Pancreas (tissue), 10 donors: ENCODE measurements around the gene C2. TPM values are rescaled to one million over a fixed set of nuclear protein-coding genes. Genes with fewer than 3 reads are reported as not detected.
A peak's percentile ranks its signal among the peaks of the same experiment; 100 is the strongest.
"Not testable (repeated sequence)": the region's sequence is repeated elsewhere in the genome, so short reads cannot be mapped to it uniquely, and the experiment has no call there.

Source experiments
- ATAC-seq, 4 donors: fragments of 200-7000 bp; cut with Tn5 transposase; one replicate each; pipeline versions ENCODE4 v1.8.0 to v1.9.1; 2020; ENCODE audit warnings: mild to moderate bottlenecking in 4 of 4, moderate library complexity in 4 of 4
- DNase-seq, 6 donors: peaks; one replicate each; pipeline ENCODE4 v3.0.0-alpha.2; 2020
- FAIRE-seq: peaks from 2 replicates; lab custom pipeline; 2012; peaks lifted over from hg19 to GRCh38; lab: Jason Lieb, UNC
- H3K27ac ChIP-seq, 4 donors: fragments of 200-600 bp; sonication (generic); 1 replicate in 3 of 4; 2 replicates in 1 of 4; pipeline versions ENCODE4 v1.5.0 to v1.8.0; 2020
- H3K27me3 ChIP-seq, 4 donors: fragments of 200-600 bp; one replicate each; pipeline ENCODE4 v1.8.0; 2021
- H3K36me3 ChIP-seq, 3 donors: fragments of 200-600 bp; sonication (generic) in 1 of 3; one replicate each; pipeline versions ENCODE4 v1.5.0 to v1.8.0; 2020 to 2021
- H3K4me1 ChIP-seq, 3 donors: fragments of 200-600 bp; one replicate each; pipeline ENCODE4 v1.8.0; 2021
- H3K4me3 ChIP-seq, 4 donors: fragments of 200-600 bp; sonication (generic) in 2 of 4; one replicate each; pipeline versions ENCODE4 v1.5.0 to v1.8.0; 2020 to 2021
- H3K9me3 ChIP-seq, 4 donors: fragments of 200-600 bp; one replicate each; pipeline ENCODE4 v1.8.0; 2021
- CTCF ChIP-seq, 4 donors: fragments of 200-600 bp; sonication (generic) in 3 of 4; IDR thresholded peaks; one replicate each; pipeline versions ENCODE4 v1.5.0 to v1.8.0; 2021; ENCODE audit warnings: antibody characterized with exemption in 4 of 4
- WGBS, 2 donors: extraction: QIAGEN DNeasy Blood & Tissue Kit; methylation state at CpG; one replicate each; pipeline ENCODE4 v1.1.7; 2013; 5-methylcytosine and 5-hydroxymethylcytosine counted together
- intact Hi-C, 3 donors: fragments of 100-400 bp; cut with DNase I; formaldehyde crosslinking; loops; one replicate each; pipeline versions ENCODE4 v1.11.1 to v1.14.2; 2022
- polyA plus RNA-seq, 2 donors: library from polyadenylated mRNA; stranded (reverse); fragments of 200-250 nt; gene quantifications; one replicate each; pipeline ENCODE4 v1.2.3, GENCODE V29; 2013
- total RNA-seq, 6 donors: library from RNA; stranded (reverse); fragmentation: NEBNext Ultra II Directional in 4 of 6; extraction: Animal tissue kit (Norgen Biotek cat#: 25700) in 4 of 6; gene quantifications; one replicate each; pipeline versions ENCODE4 v1.2.1 to v1.2.4, GENCODE V29; 2021 to 2023
- donor health status: healthy with polysubstance abuse.
- donor health status: DM: no; HTN: no; CAD: no; lungs with moderate emphysema.
- donor health status: DM: no; HTN: no; CAD: no.
- donor health status: control.
- donor health status: control.
- donor health status: Bipolar disorder and iron deficiency.
- donor health status: DM: yes; HTN: yes; CAD: no.
- donor health status: DM: no; HTN: no; CAD: no.
- donor health status: DM: no; HTN: no; CAD: no.
- donor health status: DM: yes; HTN: yes; CAD: no.

Gene C2
- total and polyA plus RNA-seq, 8 donors: 0.63 to 14.0 (median 2.2) TPM

GRCh38 chr6:31905041-31905440 lies 22.5 kb upstream of the C2 start:
- Histone ChIP-seq H3K4me3 (no peak overlapping the region), H3K36me3 (no peaks in the 10 kb centered on the region), H3K4me1 (peaks cover 0 to 6% (median 0%) of the 10 kb centered on the region in 3 donors), H3K27ac (no peak overlapping the region), H3K27me3 (no peaks in the 10 kb centered on the region), H3K9me3 (no peaks in the 10 kb centered on the region)
- WGBS, 2 donors: 81 to 91% methylated on average over 1 of the region's 1 CpG
- FAIRE-seq (no peak), DNase-seq (no peak), ATAC-seq (no peak)
- intact Hi-C loops: loop anchor here in 2 of 3 donors (10.0 kb wide), 1 partner anchor 50 kb away; the partner anchor contains the start of genes NELFE (in 2 of the 2) and SKIC2 (in 2 of the 2)
- TF ChIP-seq CTCF (IDR thresholded peaks at IDR 0.05): no peak

- peaks cover 0 to 6% (median 0%) of the 10 kb centered on the region in 3 donors for H3K4me1 ChIP-seq
- no peaks in the 10 kb centered on the region for H3K9me3 ChIP-seq
- H3K36me3 ChIP-seq: no peaks in the 10 kb centered on the region
- 28 to 37% methylated on average over 4 of the region's 4 CpGs for WGBS, 2 donors
- no peak overlapping the region for H3K4me3 ChIP-seq
- FAIRE-seq: no peak
- H3K27ac ChIP-seq: no peak overlapping the region
- TF ChIP-seq CTCF (IDR thresholded peaks at IDR 0.05): no peak
- no peak for DNase-seq
- intact Hi-C loops: loop anchor here in 2 of 3 donors (10.0 kb wide), 1 partner anchor 49 kb away; the partner anchor contains the start of genes NELFE (in 2 of the 2) and SKIC2 (in 2 of the 2)
- H3K27me3 ChIP-seq: no peaks in the 10 kb centered on the region
- no peak for ATAC-seq
These were observed 21.4 kb upstream of the C2 start for GRCh38 chr6:31906122-31906521.

- H3K27me3 ChIP-seq, H3K4me1 ChIP-seq, DNase-seq, H3K27ac ChIP-seq, FAIRE-seq, H3K4me3 ChIP-seq, H3K36me3 ChIP-seq, H3K9me3 ChIP-seq, ATAC-seq: not testable (repeated sequence)
- intact Hi-C loops: loop anchor here in 2 of 3 donors (10.0 kb wide), 1 partner anchor 48 kb away; the partner anchor contains the start of genes NELFE (in 2 of the 2) and SKIC2 (in 2 of the 2)
- WGBS, 2 donors: 65 to 72% methylated on average over 8 of the region's 8 CpGs
These were observed 20.8 kb upstream of the C2 start for GRCh38 chr6:31906727-31907126.

- FAIRE-seq (no peak), ATAC-seq (peak in 2 of 4 donors; percentile 22 to 34), DNase-seq (no peak)
- intact Hi-C loops: loop anchor here in 2 of 3 donors (10.0 kb wide), 1 partner anchor 48 kb away; the partner anchor contains the start of genes NELFE (in 2 of the 2) and SKIC2 (in 2 of the 2)
- Histone ChIP-seq H3K9me3 (no peaks in the 10 kb centered on the region), H3K36me3 (no peaks in the 10 kb centered on the region), H3K4me1 (peaks cover 0 to 6% (median 0%) of the 10 kb centered on the region in 3 donors), H3K4me3 (no peak overlapping the region), H3K27me3 (no peaks in the 10 kb centered on the region), H3K27ac (no peak overlapping the region)
- WGBS, 2 donors: 42 to 45% methylated on average over 7 of the region's 7 CpGs
- TF ChIP-seq CTCF (IDR thresholded peaks at IDR 0.05): no peak
These were observed 20.2 kb upstream of the C2 start for GRCh38 chr6:31907158-31907813.

- FAIRE-seq, H3K27me3 ChIP-seq, H3K4me3 ChIP-seq, H3K36me3 ChIP-seq, DNase-seq, H3K27ac ChIP-seq, H3K4me1 ChIP-seq, ATAC-seq, H3K9me3 ChIP-seq: not testable (repeated sequence)
- intact Hi-C loops: loop anchor here in 2 of 3 donors (10.0 kb wide), 1 partner anchor 47 kb away; the partner anchor contains the start of genes NELFE (in 2 of the 2) and SKIC2 (in 2 of the 2)
- WGBS, 2 donors: 79 to 82% methylated on average over 5 of the region's 5 CpGs
These were observed 19.3 kb upstream of the C2 start for GRCh38 chr6:31908255-31908654.
